GM18951 (cell line): ENCODE measurements around the gene MT1F.
"Not testable (repeated sequence)": the region's sequence is repeated elsewhere in the genome, so short reads cannot be mapped to it uniquely, and the experiment has no call there.

ENCODE experiments used
- POLR2A ChIP-seq: IDR thresholded peaks from 4 replicates; pipeline ENCODE4 v1.6.1; 2011; ENCODE audit warnings: mild to moderate bottlenecking; ENCODE audit not compliant: insufficient read length, insufficient read depth; ENCODE audit errors: extremely low read depth
- in situ Hi-C: fragments of 300-500 bp; cut with MboI; formaldehyde crosslinking; loops from one replicate; pipeline ENCODE4 v1.12.0; 2022; ENCODE audit warnings: low sequenced_read_pairs, mixed read lengths, inconsistent platforms; ENCODE audit not compliant: unreplicated experiment

MT1F gene

GRCh38 chr16:56664506-56664905 lies 6.7 kb downstream of the MT1F start:
- in situ Hi-C loops, result no loop called here

GRCh38 chr16:56665286-56666261 lies 7.8 kb downstream of the MT1F start:
- in situ Hi-C loops, result not testable (repeated sequence)

More at GRCh38 chr16:56664506-56664905, 6.7 kb downstream of the MT1F start:
- no peak for TF ChIP-seq POLR2A

- in situ Hi-C loops, result no loop called here
- no peak for TF ChIP-seq POLR2A
Observed at GRCh38 chr16:56667581-56668571, 10.1 kb downstream of the MT1F start, which contains the start of gene MT1G. MT1G (minus strand) TSS chr16:56668065; CDS start chr16:56667993, 72 bp downstream.

- in situ Hi-C loops, result no loop called here
- TF ChIP-seq POLR2A, result no peak
Observed at GRCh38 chr16:56669005-56669839, 11.5 kb downstream of the MT1F start, which contains the start of gene MT1H. MT1H (plus strand) TSS chr16:56669814; CDS start chr16:56669885, 71 bp downstream.

GRCh38 chr16:56669840-56670619 lies 12.3 kb downstream of the MT1F start:
- in situ Hi-C loops, result no loop called here
- no peak for TF ChIP-seq POLR2A

GRCh38 chr16:56670620-56670934 lies 12.8 kb downstream of the MT1F start:
- TF ChIP-seq POLR2A, result no peak
- in situ Hi-C loops, result no loop called here

GRCh38 chr16:56671691-56672090 lies 13.9 kb downstream of the MT1F start:
- in situ Hi-C loops, result not testable (repeated sequence)

- in situ Hi-C loops, result not testable (repeated sequence)
Observed at GRCh38 chr16:56672171-56672570, 14.4 kb downstream of the MT1F start.

- in situ Hi-C loops, result no loop called here
- no peak for TF ChIP-seq POLR2A
Observed at GRCh38 chr16:56672761-56673536, 15.2 kb downstream of the MT1F start.

- no peak for TF ChIP-seq POLR2A
- in situ Hi-C loops, result no loop called here
Observed at GRCh38 chr16:56673921-56674320, 16.2 kb downstream of the MT1F start.

- in situ Hi-C loops, result not testable (repeated sequence)
Observed at GRCh38 chr16:56674570-56674969, 16.8 kb downstream of the MT1F start.
